ENCODE data around the gene MAG.

MAG gene

GRCh38 chr19:35287713-35288112 is 4.2 kb upstream of the MAG start:
- no peak for TF ChIP-seq CTCF (IDR thresholded peaks at IDR 0.05)
- Histone ChIP-seq H3K27ac (no peak overlapping the region), H3K4me3 (no peak overlapping the region)
- DNase-seq (ENCODE audit: low spot score) = no peak

- DNase-seq (ENCODE audit: low spot score) = no peak
- no peak overlapping the region for H3K4me3 ChIP-seq
- TF ChIP-seq CTCF (IDR thresholded peaks at IDR 0.05) = no peak
- H3K27ac ChIP-seq = no peak overlapping the region
Observed at GRCh38 chr19:35288331-35288730, 3.6 kb upstream of the MAG start.

- H3K27ac ChIP-seq = no peak overlapping the region
- H3K4me3 ChIP-seq = no peak overlapping the region
- TF ChIP-seq CTCF (IDR thresholded peaks at IDR 0.05) = no peak
- DNase-seq (ENCODE audit: low spot score) = no peak
Observed at GRCh38 chr19:35288906-35289305, 3.1 kb upstream of the MAG start.

GRCh38 chr19:35290381-35291127 is 1.4 kb upstream of the MAG start:
- Histone ChIP-seq H3K4me3 (no peak overlapping the region), H3K27ac (no peak overlapping the region)
- DNase-seq (ENCODE audit: low spot score) = no peak
- TF ChIP-seq CTCF (IDR thresholded peaks at IDR 0.05) = no peak

- TF ChIP-seq CTCF (IDR thresholded peaks at IDR 0.05) = no peak
- Histone ChIP-seq H3K4me3 (no peak overlapping the region), H3K27ac (no peak overlapping the region)
- DNase-seq (ENCODE audit: low spot score) = no peak
Observed at GRCh38 chr19:35291259-35291658, 702 bp upstream of the MAG start.

- DNase-seq (ENCODE audit: low spot score) = no peak
- H3K4me3 ChIP-seq = no peak overlapping the region
- H3K27ac ChIP-seq = no peak overlapping the region
- TF ChIP-seq CTCF (IDR thresholded peaks at IDR 0.05) = no peak
Observed at GRCh38 chr19:35292421-35293362, 731 bp downstream of the MAG start.

Data from coronary artery (tissue), 2 donors.